Activated CD4-positive, alpha-beta T cell treated with anti-CD3 and anti-CD28 coated beads for 4 hours (primary cell): ENCODE results near the gene MTARC2.

Experiments used
- DNase-seq, 2 donors: peaks; one replicate each; pipeline ENCODE4 v3.0.0-alpha.2; 2020

Gene MTARC2

GRCh38 chr1:220807726-220808125 is 59.6 kb downstream of the MTARC2 start:
- no peak for DNase-seq

GRCh38 chr1:220808345-220809186 is 60.4 kb downstream of the MTARC2 start:
- no peak for DNase-seq

- DNase-seq = no peak
These were observed 61.0 kb downstream of the MTARC2 start for GRCh38 chr1:220809187-220809550.

- no peak for DNase-seq
These were observed 61.6 kb downstream of the MTARC2 start for GRCh38 chr1:220809704-220810103.

GRCh38 chr1:220810179-220810653 is 62.1 kb downstream of the MTARC2 start:
- peak; percentile 65 to 66 for DNase-seq

GRCh38 chr1:220810963-220811362 is 62.8 kb downstream of the MTARC2 start:
- no peak for DNase-seq

- DNase-seq = no peak
These were observed 63.6 kb downstream of the MTARC2 start for GRCh38 chr1:220811695-220812094.

- no peak for DNase-seq
These were observed 64.2 kb downstream of the MTARC2 start for GRCh38 chr1:220812308-220812707.

- no peak for DNase-seq
These were observed 64.9 kb downstream of the MTARC2 start for GRCh38 chr1:220813013-220813412.

- no peak for DNase-seq
These were observed 67.3 kb downstream of the MTARC2 start for GRCh38 chr1:220815409-220815808.

GRCh38 chr1:220817907-220818306 is 69.8 kb downstream of the MTARC2 start:
- DNase-seq = no peak

GRCh38 chr1:220818421-220819173 is 70.5 kb downstream of the MTARC2 start:
- DNase-seq = no peak

GRCh38 chr1:220819467-220820026 is 71.4 kb downstream of the MTARC2 start:
- no peak for DNase-seq

- no peak for DNase-seq
These were observed 76.2 kb downstream of the MTARC2 start for GRCh38 chr1:220824031-220824989.

GRCh38 chr1:220825819-220826551 is 77.9 kb downstream of the MTARC2 start:
- no peak for DNase-seq

- no peak for DNase-seq
These were observed 78.6 kb downstream of the MTARC2 start for GRCh38 chr1:220826729-220827128.

- no peak for DNase-seq
These were observed 79.5 kb downstream of the MTARC2 start for GRCh38 chr1:220827445-220828178.

GRCh38 chr1:220828179-220828490 is 80.0 kb downstream of the MTARC2 start:
- no peak for DNase-seq

- DNase-seq = no peak
These were observed 80.9 kb downstream of the MTARC2 start for GRCh38 chr1:220828950-220829586.

- DNase-seq = no peak
These were observed 85.3 kb downstream of the MTARC2 start for GRCh38 chr1:220833436-220833835.
